Measurements from ENCODE around the gene SFTPD. TPM values are rescaled to one million over a fixed set of nuclear protein-coding genes. Genes with fewer than 3 reads are reported as not detected.
"Not testable (repeated sequence)": the region's sequence is repeated elsewhere in the genome, so short reads cannot be mapped to it uniquely, and the experiment has no call there.

The SFTPD gene
- 0.89 TPM for total RNA-seq

DNA sequence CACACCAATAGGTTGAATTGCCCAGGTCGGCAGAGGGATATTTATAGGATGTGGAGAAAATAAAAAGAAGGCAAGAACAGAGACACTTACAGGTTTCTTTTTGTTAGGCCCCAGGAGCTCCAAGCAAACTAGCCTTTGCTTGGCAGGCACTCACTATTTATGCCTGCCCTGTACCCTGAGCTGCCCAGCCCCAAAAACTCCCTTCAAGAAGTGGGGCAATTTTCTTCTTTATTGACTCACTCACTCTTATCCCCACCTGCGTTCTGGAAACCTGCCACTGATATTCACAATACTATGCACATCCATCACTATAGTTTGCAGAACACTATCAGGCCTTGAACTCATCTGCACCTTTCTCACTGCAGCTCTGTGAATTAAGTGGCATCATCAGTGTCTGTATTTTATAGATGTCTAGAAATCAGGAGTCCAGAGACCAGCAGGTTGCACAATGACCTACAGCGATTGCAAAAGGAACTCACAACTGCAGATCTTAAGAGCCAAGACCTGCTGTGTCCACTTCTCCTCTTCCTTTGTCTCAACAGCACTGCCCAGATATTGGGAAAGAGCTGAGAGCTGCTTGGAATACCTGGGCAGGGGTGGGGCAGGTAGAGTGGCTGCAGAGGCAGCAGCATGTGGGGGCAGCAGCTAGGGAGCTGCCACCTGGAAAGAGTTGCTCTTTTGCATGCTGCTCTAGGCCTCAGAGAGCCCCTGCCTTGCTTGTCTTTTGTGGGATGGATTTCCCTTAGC, at the start of gene SFTPD:
TSS of gene SFTPD (minus strand) at position 130 of the 747 bp plus-strand sequence. CDS start 2,446 bp downstream, outside the sequence.
- no peak for DNase-seq (ENCODE audit: low spot score)

DNA sequence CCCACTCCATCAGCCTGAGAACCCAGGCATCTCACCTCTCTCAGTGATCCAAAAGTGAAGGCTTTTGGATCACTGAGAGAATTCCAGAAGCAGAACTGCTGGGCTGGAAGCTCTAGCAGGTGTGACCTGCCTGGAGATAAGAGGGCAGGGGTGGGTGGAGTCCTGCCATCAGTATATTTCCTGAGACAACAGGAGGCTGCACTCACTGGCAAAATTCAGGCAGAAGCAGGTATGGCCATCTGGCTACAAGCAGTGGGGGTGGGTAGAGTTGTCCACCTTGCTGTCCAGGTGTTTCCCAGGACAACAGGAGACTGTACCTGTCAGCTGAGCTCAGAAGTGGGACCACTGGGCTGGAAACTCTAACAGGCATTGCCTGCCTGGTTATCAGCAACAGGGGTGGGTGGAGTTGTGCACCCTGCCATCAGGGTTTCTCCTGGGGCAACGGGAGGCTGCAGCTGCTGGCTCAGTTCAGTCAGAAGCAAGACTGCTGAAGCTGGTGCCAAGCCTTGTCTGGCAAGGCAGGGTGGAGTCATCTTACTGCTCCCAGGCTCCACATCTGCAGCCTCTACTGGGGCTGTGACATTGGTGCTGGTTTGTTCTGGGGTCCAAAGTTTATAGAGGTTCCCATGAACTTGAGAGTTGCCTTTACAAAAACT, 47.2 kb upstream of the SFTPD start:
- DNase-seq (ENCODE audit: low spot score) = no peak

DNA sequence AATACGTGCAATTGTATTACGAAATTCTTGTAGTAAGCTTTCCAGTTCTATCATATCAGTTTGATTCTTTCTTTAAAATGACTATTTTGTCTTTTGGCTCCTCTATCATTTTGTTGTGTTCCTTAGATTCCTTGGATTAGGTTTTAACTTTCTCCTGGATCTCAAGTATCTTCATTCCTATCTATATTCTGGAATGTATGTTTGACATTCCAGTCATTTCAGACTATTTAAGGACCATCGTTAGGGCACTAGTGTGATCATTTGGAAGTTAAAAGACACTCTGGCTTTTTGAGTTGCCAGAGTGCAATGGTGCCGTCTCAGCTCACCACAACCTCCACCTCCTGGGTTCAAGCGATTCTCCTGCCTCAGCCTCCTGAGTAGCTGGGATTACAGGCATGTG, 45.7 kb upstream of the SFTPD start:
- no peak for DNase-seq (ENCODE audit: low spot score)

DNA sequence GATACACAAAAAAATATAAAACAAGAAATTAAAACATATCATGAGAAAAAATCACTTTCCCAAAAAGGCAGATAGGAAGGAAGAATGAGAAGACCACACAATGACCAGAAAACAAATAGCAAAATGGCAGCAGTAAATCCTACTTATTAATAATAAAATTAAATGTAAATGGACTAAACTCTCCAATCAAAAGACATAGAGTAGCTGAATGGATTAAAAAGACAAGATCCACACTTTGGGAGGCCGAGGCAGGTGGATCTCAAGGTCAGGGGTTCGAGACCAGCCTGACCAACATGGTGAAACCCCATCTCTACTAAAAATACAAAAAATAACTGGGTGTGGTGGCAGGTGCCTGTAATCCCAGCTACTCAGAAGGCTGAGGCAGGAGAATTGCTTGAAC, 39.3 kb upstream of the SFTPD start:
- DNase-seq (ENCODE audit: low spot score) = not testable (repeated sequence)

DNA sequence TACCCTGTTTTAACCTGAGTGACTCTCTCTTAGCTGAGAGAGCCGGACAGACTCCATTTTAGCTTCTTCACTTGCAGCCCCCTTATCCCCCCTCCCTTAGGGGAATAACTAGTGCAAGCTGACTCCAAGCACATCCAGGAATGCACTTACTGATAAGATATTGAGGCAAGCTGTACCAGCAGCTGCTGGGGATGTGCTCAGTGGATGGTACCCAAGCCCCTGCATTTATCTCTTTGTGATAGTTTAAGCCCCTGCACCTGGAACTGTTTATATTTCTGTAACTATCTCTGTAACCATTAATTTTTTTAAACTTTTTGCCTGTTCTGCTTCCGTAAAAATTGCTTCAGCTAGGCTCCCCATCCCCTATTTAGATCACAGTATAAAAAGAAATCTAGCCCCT, 37.8 kb upstream of the SFTPD start:
- not testable (repeated sequence) for DNase-seq (ENCODE audit: low spot score)

DNA sequence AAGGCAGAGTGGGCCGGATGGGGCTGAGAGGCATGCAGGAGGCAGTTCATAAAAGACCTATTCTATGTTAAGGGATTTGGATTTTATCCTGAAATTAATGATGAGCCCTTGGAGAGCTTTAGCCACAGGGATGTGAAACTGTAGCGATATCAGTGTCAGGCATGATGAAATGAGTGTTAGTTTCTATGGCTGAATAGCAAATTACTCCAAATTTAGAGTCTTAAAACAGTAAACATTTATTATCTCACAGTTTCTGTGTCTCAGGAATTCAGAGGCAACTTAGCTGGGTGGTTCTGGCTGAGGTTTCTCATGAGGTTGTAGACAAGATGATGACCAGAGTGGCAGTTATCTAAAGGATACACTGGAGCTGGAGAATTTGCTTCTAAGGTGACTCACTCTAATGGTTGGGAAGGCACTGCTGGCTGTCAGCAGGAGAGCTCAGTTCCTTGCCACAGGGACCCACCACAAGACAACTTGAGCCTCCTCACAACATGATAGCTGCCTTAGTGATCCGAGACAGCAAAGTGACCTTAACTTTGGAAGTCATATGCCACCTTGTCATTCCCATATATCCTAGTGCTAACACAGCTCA, 36.7 kb upstream of the SFTPD start:
- DNase-seq (ENCODE audit: low spot score) = no peak

DNA sequence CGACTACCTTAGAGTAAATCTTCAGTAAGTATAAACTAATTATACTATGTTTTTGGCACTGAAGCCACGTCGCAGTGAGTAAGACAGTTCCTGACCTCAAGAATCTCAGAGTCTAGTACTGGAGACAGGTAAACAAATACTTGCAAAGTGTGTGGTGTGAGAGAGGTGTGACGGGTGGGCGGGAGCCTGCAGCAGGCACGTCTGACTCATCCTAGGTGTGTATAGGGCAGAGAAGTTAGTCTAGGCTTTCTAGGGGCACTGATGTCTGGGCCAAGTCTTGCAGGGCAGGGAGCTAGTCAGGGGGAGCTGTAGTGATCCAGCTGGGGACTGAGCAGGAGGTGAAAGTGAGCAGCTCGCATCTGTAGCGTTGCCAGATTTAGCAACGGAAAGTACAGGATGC, 35.9 kb upstream of the SFTPD start:
- DNase-seq (ENCODE audit: low spot score) = no peak

DNA sequence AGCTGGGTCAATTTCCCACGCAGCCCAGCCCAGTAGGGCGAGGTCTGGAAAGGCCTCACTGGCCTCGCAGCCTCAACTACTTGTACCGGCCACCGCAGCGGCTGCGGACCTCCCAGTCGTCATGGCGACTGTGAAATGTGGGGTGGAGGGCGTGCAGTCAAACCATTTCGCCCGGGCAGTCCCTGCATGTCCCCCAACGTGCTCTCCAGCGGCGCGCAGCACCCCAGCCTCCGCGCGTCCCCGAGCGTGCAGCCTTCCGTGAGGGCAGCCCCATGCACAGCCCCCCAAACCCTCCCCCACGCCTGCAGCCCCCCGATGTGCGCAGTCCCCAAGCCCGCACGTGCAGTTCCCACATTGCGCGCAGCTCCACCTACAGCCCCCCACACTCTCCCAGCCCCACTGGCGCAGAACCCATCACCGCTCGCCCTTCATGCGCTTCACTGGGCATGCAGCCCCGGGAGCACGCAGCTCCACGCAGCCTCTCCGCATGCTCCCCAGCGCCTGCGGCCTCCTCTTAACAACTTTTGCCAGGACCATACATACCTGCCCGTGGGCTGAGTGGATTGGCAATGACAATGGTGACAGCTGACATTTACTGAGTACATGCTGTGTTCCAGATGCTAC, 34.5 kb upstream of the SFTPD start:
- no peak for DNase-seq (ENCODE audit: low spot score)

DNA sequence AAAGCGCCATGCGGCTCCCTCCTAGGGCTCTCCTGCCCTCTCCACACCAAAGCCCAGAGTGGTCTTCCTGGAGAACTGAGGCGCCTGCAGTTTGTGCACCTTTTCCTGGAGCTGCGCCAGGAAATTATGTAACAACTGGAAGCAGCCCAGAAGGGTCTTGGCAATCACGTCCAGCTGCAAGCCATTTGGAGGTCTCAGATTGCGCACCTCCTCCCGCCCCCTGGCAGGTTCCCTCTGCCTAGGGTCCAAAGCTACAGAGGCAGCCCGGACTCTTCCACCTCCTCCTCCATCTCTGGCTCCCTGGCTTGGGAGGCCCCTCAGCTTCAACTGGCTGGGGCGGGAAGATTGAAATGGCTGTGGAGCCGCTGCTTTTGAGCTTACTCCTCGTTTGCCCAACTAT, 34.0 kb upstream of the SFTPD start:
- no peak for DNase-seq (ENCODE audit: low spot score)

DNA sequence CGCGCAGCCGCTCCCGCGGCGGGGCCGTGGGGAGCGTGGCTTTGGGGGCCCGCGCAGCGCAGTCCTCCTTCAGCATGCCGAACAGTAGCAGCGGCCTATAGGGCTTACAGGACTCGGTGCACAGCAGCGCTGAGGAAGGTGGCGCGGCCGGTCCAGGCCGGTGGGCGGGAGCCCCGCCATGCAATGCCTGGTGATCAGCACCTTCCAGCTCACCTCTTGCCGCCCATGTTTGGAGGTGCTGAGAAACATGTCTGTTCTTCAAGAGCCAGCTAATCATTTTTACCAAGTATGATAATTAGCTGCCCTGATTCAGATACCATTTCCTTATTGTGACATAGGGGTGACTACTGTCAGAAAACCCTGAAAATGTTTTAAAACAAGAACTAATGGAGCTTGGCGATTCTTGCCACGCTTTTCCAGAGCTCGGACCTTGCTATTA, 33.5 kb upstream of the SFTPD start:
- DNase-seq (ENCODE audit: low spot score) = no peak

DNA sequence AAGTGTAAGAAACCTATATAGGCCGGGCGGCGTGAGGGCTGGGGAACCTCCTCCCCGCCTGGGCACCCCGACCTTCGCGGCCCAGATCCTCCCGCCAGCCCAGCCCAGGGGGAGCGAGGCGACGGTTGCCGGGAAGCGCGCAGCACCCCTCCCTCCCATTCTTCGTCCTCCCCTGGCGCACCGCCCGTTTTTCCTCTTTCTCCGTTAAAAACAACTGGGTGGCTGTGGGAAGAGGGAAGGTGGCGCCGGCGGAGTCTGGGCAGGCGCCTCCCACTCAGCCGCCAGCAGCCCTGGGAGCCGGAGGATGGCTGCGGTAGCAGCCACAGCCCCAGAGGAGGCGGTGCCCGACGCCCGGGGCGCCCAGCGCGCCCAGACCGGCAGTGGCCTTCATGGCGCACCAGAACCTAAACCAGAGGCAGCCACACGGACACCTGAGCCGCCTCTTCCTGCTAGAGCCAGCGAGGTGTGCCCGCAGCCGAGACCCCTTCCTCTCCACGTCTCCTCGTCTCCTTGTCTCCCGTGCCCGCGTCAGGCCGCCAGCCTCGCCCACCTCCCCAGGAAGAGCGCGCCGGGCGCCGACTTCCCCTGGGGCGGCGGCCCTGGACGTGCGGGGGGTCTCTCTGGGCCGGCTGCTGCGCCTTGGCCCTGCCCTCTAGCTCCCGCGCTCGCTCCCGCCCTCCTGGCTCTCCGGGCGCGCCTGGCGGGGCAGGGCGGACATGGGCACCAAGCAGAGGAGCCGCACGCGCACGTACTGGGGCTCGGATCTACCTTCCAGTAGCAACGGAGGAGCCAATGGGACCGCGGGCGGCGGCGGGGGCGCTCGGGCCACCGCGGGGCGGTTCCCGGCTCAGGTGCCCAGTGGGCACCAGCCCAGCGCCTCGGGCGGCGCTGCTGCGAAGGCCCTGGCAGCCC, 32.8 kb upstream of the SFTPD start:
- peak; percentile 55 for DNase-seq (ENCODE audit: low spot score)

DNA sequence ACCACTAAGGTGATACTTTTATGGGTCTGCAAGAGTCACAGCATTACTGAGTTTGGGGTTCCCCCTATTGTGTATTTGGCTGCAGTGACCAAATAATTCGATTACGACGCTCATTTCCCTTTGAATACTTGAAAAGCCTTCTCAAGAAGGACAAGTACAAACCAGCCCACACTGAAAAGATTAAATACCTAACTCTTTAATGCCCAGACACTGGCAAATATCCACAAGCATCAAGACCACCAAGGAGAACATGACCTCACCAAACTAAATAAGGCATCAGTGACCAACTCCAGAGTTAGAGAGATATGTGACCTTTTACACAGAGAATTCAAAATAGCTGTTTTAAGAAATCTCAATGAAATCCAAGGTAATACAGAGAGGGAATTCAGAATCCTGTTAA, 31.8 kb upstream of the SFTPD start:
- no peak for DNase-seq (ENCODE audit: low spot score)

DNA sequence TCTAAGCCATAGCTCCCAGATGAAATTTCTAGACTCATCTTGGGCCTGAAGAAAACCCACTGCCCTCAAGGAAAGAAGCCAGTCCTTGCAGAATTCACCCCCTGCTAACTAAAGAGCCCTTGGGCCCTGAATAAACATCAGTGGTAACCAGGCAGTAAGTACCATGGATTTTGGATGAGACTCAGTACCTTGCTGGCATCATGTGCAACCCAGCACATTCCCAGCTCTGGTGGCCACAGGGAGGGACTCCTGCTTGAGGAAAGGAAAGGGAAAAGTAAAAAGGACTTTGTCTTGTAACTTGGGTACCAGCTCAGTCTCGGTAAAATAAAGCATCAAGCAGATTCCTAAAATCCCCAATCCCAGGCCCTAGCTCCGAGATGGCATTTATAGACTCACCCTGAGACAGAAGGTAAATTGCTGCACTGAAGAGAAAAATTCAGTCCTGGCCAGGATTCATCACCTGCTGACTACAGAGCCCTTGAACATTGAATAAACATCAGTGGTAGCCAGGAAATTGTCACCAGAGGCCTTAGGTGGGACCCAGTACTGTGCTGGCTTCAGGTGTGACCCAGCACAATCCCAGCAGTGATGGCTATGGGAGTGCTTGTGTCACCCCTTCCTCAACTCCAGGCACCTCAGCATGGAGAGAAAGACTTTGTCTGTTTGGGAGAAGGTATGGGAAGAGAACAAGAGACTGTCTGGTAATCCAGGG, 31.2 kb upstream of the SFTPD start:
- no peak for DNase-seq (ENCODE audit: low spot score)

DNA sequence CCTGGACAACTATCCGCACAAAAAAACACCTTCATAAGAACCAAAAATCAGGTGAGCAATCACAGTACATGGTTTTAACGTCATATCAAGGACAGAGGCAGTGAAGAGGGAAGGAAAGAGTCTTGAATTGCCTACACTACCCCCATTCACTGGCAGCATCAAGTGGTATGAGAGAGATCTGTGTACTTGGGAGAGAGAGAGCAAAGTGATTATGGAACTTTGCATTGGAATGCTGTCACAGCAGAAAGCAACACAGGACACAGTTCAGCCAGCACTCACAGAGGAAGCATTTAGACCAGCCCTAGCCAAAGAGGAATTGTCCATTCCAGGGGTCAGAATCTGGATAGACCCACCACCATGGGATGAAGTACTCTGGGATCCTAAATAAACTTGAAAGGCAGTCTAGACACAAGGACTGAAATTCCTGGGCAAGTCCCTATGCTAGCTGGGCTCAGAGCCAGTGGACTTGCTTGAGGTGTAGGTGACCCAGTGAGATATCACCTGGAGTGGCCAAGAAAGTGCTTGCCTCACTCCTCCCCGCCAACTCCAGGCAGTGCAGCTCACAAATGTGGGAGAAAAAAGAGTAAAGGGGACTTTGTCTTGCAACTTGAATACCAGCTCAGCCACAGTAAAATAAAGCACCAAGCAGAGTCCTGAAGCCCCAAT, 30.5 kb upstream of the SFTPD start:
- DNase-seq (ENCODE audit: low spot score) = no peak

DNA sequence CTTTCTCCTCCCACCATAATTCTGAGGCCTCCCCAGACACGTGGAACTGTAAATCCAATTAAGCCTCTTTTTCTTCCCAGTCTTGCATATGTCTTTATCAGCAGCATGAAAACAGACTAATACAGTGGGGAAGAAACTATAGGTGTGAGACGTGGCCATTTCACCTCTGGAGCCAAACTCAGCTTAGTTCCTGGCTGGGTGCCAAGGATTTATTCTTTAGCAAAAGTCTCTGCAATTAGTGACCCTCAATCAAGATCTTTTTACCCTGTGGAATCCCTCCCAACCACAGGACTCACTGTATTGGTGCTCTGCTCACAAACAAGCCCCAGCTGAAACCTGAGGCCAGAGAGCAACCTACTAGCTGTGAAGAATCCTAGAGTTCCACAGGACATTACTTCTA, 28.1 kb upstream of the SFTPD start:
- DNase-seq (ENCODE audit: low spot score) = no peak

DNA sequence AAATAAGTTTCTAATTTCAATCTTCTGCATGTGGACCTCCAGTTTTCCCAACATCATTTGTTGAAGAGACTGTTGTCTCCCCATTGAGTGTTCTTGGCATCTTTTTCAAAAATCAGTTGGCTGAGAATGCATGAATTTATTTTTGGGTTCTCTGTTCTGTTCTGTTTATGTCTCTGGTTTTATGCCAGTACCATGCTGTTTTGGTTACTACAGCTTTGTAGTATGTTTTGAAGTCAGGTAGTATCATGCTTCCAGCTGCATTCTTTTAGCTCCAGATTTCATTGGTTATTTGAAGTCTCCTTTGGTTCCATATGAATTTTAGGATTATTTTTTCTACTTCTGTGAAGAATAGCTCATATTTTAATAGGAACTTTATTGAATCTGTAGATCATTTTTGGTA, 21.2 kb upstream of the SFTPD start:
- no peak for DNase-seq (ENCODE audit: low spot score)

DNA sequence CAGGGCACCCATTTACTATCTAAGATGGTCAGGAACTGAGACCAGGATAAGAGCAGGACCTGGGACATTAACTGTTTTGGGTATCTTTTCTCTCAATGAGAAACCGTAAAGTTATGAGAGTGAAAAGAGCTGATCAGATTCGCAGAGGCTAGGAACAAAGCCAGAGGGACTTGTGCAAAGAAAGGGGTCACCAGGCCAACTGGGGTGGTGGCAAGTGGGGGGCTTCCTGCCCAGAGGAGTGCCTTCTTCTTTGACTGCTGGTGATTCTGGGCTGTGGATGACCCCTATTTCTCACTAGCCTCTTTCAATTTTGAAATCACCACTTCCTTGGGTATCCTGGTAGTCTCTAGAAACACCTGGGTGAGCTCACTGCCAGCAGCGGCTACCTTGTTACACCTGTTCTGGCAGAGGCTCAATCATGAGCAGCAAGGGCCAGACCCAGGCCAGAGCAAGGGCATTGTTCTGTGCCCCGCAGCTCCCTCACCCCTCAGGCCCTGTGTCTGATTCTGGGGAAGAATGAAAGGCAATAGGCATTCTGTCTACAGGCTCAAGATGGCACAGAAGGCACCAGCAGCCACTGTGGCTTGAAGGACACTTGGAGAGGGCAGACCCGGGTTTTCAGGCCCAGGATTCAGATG, 999 bp downstream of the SFTPD start:
- no peak for DNase-seq (ENCODE audit: low spot score)

DNA sequence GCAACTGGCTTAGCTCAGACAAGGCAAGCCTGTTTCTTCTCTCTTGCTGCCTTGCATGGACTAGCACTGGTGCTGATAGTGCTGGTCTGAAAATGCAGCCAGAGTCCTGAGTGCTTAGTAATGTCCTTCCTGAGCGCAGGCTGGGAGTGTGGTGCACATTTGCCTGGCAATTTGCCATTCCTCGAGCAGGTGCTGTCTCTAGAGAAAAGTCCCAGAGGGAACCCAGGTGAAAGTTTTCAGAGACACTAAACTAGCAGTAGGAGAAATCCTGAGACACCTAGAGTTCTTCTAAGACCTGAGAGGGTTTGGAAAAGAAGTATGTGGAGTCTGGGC, 1.9 kb downstream of the SFTPD start:
- no peak for DNase-seq (ENCODE audit: low spot score)

DNA sequence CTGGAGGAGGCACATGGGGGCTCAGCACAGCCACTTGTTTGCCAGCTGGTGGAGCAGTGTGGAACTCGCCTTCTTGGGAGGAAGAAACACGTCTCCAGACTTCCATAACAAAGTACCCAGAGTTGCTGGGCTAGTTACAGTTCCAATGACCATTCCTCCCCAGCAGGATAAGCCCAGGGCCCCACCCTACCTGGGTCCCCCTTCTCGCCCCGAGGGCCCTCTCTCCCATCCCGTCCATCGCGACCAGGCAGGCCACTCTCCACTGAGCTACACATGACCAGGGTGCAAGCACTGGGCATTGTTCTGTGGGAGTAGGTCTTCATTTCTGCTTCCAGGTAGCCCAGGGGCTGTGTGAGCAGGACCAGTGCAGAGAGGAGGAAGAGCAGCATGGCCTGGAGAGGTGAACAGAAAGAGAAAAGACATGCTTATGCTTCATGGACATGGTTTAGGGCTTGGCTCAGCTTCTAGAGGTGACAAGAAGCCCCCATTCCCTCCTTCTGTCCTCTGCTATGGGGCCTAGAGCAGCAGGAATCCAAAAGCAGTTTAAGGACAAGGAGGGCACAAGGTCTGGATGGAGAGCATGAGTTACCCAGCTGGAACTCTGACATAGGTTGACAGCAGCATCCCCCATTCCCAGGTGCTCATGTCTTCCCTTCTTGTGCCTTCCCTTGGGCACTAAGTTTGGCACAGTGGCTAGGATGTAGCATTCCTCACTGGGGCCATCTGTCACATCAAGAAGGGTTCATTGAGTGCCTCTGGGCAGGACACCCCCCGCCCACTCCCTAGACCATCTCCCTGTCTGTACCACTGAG, 2.4 kb downstream of the SFTPD start:
- no peak for DNase-seq (ENCODE audit: low spot score)
